C1 segment of cervical spinal cord (tissue), 14 donors: ENCODE data around the gene FTSJ3.
"Not testable (repeated sequence)": the region's sequence is repeated elsewhere in the genome, so short reads cannot be mapped to it uniquely, and the experiment has no call there.

Experiments
- DNase-seq, 14 donors: peaks; one replicate each; lab custom pipeline; 2025; lab: John Stamatoyannopoulos, UW

FTSJ3 gene, protein sequence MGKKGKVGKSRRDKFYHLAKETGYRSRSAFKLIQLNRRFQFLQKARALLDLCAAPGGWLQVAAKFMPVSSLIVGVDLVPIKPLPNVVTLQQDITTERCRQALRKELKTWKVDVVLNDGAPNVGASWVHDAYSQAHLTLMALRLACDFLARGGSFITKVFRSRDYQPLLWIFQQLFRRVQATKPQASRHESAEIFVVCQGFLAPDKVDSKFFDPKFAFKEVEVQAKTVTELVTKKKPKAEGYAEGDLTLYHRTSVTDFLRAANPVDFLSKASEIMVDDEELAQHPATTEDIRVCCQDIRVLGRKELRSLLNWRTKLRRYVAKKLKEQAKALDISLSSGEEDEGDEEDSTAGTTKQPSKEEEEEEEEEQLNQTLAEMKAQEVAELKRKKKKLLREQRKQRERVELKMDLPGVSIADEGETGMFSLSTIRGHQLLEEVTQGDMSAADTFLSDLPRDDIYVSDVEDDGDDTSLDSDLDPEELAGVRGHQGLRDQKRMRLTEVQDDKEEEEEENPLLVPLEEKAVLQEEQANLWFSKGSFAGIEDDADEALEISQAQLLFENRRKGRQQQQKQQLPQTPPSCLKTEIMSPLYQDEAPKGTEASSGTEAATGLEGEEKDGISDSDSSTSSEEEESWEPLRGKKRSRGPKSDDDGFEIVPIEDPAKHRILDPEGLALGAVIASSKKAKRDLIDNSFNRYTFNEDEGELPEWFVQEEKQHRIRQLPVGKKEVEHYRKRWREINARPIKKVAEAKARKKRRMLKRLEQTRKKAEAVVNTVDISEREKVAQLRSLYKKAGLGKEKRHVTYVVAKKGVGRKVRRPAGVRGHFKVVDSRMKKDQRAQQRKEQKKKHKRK

GRCh38 chr17:63827002-63827800, at the start of gene FTSJ3, which contains the start of gene PSMC5:
Gene FTSJ3 (minus strand): TSS chr17:63827663. CDS start chr17:63826902, 761 bp downstream.
Gene PSMC5 (plus strand): TSS chr17:63827431. CDS start chr17:63827491, 60 bp downstream.
- DNase-seq = peak; percentile 56 to 99 (median 94)

- not testable (repeated sequence) for DNase-seq
These were observed 47.2 kb upstream of the FTSJ3 start for GRCh38 chr17:63874693-63875092.

DNA sequence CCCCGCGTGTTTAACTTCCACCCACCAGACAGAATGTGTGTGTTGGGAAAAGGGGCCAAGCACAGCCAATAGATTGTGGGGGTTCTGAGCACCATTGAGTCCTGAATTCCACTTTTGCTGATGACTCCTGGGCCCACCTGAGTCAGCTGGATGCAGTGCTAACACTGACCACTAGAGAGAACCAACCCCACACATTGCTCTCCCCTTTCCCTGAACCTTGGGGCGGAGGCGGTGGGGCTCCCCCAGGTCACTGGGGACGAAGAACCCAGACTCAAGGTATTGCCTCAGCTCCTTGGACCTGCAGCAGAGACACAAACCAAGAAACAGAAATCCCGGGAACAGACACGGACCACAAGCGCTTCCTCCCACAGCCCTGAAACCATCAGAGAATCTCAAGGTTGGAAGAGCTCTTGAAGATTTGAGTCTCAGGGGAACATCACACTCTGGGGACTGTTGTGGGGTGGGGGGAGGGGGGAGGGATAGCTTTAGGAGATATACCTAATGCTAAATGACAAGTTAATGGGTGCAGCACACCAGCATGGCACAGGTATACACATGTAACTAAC, 46.7 kb upstream of the FTSJ3 start:
- DNase-seq = not testable (repeated sequence)

DNA sequence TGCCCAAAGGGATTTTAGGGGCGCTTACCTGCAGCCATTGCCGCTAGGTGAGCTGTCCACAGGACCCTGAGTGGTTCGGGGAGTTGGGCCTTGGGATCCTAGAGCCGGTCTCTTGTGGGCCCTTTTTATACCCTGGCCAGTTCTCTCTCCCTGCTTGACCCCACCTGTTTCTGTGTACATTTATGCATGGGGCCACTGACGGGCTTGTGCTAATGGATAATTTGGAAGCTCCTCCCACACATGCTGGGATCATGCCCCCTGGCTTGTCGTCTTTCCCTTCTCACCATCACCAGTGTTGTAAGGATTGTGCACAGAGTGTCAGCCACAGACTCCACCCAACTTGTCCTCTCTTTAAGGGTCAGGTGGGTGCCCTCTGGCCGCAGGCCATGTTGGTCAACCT, 46.1 kb upstream of the FTSJ3 start, which contains the start of gene CSH2:
Gene CSH2, minus strand, starts transcription at position 101 of the 400 bp plus-strand sequence. Its CDS starts 63 bp downstream, at position 38.
- DNase-seq = not testable (repeated sequence)

- not testable (repeated sequence) for DNase-seq
These were observed 44.3 kb upstream of the FTSJ3 start for GRCh38 chr17:63871646-63872365.

DNA sequence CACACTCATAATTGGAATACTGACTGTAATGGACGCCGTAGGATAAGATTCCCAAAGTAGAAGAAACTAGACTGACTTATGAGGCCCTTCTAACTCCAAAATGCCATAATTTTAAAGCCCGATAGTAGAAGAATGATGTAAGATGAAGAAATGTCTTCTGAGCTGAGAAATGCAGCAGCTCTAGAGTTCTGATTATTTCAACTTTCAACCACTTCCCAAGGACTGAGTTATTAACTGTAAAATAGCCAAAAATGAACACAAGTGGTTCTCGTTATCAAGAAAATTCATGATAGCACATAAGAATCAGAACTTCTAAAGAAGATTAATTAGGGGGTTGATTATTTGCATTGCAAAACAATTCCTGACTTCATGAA, 42.8 kb upstream of the FTSJ3 start:
- DNase-seq = not testable (repeated sequence)

GRCh38 chr17:63869491-63870291, 42.2 kb upstream of the FTSJ3 start:
- DNase-seq = not testable (repeated sequence)

DNA sequence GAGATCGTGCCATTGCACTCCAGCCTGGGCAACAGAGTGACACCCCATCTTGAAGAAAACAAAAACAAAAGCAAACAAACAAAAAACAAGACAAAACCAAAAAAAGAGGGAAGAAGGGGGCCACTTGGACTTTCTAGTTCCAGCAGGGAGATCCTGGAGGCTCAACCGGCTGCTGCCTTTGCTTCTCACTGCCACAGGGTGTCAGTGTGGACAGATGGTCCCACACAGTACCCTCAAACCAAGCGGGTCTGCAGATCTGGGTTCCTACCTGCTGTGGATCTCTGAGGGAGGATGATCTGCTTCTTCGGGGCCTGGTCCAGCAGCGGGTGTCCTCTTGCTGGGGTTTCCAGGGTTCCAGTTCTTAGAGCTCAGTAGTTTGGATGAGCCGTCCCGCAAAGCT, 39.2 kb upstream of the FTSJ3 start:
- DNase-seq = not testable (repeated sequence)

DNA sequence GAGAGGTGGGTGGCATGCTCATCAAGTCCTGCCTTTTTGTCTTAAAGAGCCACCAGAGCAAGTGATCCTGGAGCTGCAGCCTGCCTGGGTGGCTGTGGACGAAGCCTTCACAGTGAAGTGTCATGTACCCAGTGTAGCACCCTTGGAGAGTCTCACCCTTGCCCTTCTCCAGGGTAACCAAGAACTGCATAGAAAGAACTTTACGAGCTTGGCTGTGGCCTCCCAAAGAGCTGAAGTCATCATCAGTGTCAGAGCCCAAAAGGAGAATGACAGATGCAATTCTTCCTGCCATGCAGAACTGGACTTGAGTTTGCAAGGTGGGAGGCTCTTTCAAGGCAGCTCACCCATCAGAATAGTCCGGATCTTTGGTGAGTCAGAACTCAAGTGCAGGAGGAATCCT, 31.8 kb upstream of the FTSJ3 start:
- DNase-seq = no peak

GRCh38 chr17:63856425-63856824, 29.0 kb upstream of the FTSJ3 start:
- not testable (repeated sequence) for DNase-seq

DNA sequence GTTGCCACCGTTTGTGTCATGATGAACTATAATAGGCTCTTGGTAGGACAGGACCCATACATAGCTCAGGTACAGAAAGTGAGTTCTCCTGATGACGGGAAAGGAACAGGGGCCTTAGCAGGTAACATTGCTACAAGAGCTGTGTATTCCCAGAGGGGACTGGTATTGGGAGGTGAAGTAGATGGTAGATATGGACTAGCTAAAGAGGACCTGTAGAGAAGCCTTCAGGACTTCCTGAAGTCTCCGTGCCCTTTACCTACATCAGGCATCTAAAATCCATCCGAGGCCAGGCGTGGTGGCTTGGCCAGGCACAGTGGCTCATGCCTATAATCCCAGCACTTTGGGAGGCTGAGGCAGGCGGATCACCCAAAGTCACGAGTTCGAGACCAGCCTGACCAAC, 27.7 kb upstream of the FTSJ3 start:
- DNase-seq = no peak

- DNase-seq = no peak
These were observed 27.2 kb upstream of the FTSJ3 start for GRCh38 chr17:63854709-63855108.

GRCh38 chr17:63853260-63853659, 25.8 kb upstream of the FTSJ3 start:
- DNase-seq = no peak

DNA sequence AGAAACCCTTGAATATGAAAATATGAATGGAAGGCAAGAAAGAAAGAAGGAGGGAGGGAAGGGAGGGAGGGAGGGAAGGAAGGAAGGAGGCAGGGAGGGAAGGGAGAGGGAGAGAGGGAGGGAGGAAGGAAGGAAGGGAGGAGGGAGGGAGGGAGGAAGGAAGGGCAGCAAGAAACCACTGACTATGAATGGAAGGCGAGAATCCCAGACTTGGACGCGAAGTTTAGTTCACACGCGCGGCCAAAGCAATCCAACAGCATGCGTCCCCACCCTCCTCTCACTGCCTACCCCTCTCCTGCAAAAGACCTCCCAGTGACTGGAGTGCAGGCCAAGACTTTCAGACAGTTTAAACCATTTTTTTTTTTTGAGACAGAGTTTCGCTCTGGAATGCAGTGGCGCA, 22.9 kb upstream of the FTSJ3 start:
- no peak for DNase-seq

GRCh38 chr17:63848834-63849689, 21.6 kb upstream of the FTSJ3 start:
- DNase-seq = peak; percentile 24 to 87 (median 80)

- no peak for DNase-seq
These were observed 20.2 kb upstream of the FTSJ3 start for GRCh38 chr17:63847525-63848249.

- no peak for DNase-seq
These were observed 18.0 kb upstream of the FTSJ3 start for GRCh38 chr17:63845509-63845908.
